OCI-LY3 (cell line): ENCODE results near the gene CYP2D6.

Source experiments
- EZH2phosphoT487 ChIP-seq: fragments of 200-600 bp; shearing (Covaris generic); IDR thresholded peaks from 2 replicates; pipeline ENCODE4 v1.6.1; 2018; ENCODE audit warnings: antibody characterized with exemption, mixed run types, low read depth
- TF ChIP-seq, protein P1 (sequence below): fragments of 200-600, 300-600 bp; sonication (generic); IDR thresholded peaks from 2 replicates; pipeline ENCODE4 v1.5.1; 2014; ENCODE audit warnings: antibody characterized with exemption, low read length, low read depth

DNA sequence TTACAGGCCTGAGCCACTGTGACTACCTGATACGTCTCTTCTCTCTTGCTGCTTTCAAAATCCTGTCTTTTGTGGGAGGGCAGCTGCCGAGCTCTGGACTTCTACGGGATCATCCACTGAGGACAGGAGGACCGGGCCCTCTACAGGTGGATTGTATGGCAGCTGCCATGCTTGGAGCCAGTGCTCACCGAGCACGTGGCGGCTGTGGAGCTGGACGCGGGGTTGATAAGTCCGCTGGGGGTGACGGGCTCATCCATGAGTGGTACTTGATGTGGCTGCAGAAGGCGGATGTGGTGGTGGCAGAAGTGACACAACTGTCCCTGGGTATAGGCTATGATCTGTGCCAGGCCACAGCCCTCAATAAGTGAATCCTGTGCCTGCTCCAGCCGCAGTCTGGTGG lies 1.8 kb upstream of the CYP2D6 start:
- TF ChIP-seq, protein P1, sequence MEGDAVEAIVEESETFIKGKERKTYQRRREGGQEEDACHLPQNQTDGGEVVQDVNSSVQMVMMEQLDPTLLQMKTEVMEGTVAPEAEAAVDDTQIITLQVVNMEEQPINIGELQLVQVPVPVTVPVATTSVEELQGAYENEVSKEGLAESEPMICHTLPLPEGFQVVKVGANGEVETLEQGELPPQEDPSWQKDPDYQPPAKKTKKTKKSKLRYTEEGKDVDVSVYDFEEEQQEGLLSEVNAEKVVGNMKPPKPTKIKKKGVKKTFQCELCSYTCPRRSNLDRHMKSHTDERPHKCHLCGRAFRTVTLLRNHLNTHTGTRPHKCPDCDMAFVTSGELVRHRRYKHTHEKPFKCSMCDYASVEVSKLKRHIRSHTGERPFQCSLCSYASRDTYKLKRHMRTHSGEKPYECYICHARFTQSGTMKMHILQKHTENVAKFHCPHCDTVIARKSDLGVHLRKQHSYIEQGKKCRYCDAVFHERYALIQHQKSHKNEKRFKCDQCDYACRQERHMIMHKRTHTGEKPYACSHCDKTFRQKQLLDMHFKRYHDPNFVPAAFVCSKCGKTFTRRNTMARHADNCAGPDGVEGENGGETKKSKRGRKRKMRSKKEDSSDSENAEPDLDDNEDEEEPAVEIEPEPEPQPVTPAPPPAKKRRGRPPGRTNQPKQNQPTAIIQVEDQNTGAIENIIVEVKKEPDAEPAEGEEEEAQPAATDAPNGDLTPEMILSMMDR: no peak
- TF ChIP-seq EZH2phosphoT487: no peak
